Retinal pigment epithelial cell (primary cell): ENCODE results near the gene C17orf100.

Experiments used
- DNase-seq: peaks from one replicate; pipeline ENCODE4 v3.0.0-alpha.2; 2010; ENCODE audit warnings: low read depth
- H3K4me3 ChIP-seq: 2 replicates; pipeline ENCODE4 v1.5.1; 2011; ENCODE audit warnings: mild to moderate bottlenecking, low read length, control low read depth, moderate library complexity
- TF ChIP-seq, protein P1 (sequence below): conservative IDR thresholded peaks from 2 replicates; pipeline ENCODE4 v1.5.1; 2011; ENCODE audit warnings: low read depth, low read length, control low read depth, inconsistent platforms

Gene C17orf100

GRCh38 chr17:6698004-6698403, 46.4 kb downstream of the C17orf100 start:
- TF ChIP-seq, protein P1, sequence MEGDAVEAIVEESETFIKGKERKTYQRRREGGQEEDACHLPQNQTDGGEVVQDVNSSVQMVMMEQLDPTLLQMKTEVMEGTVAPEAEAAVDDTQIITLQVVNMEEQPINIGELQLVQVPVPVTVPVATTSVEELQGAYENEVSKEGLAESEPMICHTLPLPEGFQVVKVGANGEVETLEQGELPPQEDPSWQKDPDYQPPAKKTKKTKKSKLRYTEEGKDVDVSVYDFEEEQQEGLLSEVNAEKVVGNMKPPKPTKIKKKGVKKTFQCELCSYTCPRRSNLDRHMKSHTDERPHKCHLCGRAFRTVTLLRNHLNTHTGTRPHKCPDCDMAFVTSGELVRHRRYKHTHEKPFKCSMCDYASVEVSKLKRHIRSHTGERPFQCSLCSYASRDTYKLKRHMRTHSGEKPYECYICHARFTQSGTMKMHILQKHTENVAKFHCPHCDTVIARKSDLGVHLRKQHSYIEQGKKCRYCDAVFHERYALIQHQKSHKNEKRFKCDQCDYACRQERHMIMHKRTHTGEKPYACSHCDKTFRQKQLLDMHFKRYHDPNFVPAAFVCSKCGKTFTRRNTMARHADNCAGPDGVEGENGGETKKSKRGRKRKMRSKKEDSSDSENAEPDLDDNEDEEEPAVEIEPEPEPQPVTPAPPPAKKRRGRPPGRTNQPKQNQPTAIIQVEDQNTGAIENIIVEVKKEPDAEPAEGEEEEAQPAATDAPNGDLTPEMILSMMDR = no peak
- no peak for DNase-seq
- no peak overlapping the region for H3K4me3 ChIP-seq

DNA sequence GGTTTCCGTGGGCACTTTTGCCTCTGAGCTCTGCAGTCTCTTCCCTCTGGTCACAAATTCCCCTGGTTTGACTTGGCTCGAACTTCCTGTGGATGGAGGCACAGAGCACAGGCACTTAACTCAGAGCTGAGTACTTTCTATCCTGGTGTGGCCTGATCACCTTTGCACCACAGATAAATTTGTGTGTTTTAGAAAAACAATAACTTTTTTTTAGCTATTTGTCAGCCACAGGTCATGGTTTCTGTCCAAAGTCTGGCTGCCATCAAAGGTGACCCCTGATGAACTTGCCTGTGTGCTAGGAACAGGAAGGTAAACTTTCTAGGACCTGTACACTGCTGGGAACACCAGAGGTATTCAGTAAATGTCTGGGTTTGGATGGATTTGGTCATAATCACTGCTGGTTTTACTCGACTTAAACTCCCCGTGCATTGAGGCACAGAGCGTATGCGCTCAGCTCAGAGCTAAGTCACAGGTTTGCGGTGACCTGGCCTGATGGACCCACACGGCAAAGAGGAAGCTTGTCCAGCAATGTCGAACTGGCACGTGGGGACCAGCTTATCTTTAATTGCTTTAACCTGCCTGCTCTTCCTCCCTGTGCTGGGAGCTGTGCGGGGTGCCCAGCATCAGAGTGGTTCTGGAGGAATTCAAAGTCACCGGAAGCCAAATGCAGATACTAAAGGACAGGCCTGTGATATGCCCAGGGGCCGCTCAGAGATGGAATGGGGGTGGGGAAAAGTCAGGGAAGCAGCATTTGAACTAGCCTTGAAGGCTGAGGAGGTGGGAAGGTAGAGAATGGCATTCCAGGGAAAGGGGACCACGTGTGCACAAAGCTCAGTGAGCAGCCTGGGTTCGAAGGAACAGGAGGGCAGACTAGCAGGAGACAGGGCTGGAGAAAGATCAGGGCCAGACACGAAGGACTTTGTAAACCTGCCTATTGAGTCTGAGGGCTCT, 48.7 kb downstream of the C17orf100 start:
- TF ChIP-seq, protein P1 = no peak
- no peak overlapping the region for H3K4me3 ChIP-seq
- DNase-seq = no peak

DNA sequence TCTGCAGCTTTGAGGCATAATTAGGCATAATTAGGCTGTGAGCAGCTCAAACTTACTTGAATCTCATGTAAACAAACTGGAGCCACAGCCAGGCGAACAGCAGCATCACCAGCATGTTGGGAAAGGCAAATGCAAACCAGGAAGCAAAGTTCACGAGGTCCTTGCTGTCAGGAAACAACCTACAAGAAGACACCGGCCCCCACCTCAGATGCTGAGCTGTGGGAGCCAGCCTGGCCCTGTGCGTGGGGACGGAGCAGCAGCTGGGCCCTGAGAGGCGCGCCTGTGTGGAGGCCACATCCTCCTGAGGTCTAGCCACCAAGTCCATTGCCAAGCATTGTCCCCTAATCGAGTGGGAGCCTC, 49.4 kb downstream of the C17orf100 start:
- no peak for DNase-seq
- H3K4me3 ChIP-seq = no peak overlapping the region
- TF ChIP-seq, protein P1 = no peak

- no peak overlapping the region for H3K4me3 ChIP-seq
- TF ChIP-seq, protein P1 = peak; percentile 54
- DNase-seq = no peak
Measured at GRCh38 chr17:6701719-6702118, 50.2 kb downstream of the C17orf100 start.

DNA sequence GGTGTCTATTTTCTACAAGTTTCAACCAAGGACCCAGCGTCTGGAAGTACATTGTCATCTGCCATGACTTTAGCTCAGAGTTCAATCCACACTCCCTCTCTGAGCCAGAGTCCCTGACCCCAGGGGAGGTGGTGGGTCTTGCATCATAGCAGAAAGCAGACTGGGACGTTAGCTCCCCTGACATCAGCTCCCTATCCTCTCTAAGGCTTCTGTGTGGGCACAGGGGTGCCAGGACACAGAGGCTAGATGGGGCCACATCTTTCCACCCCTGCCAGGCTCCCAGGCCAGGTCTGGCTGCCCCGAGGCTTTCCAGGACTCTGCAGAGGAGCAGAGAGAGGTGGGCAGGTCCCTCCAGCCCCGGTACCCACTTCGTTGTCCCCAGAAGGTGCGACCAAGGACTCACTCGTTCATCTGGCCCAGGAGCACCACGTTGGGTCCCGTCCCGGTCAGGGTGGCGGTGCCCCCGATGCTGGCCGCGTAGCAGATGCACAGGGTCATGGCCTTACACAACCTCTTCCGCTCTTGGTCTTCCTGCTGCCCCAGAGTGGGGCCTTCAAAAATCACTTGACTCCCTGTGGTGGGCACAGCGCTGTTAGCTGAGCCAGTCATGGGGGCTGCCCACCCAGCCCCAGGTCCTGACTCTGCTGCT, 51.1 kb downstream of the C17orf100 start:
- DNase-seq = no peak
- H3K4me3 ChIP-seq = no peak overlapping the region
- TF ChIP-seq, protein P1 = no peak
